ENCODE data around the gene VAMP3.

The VAMP3 gene

DNA sequence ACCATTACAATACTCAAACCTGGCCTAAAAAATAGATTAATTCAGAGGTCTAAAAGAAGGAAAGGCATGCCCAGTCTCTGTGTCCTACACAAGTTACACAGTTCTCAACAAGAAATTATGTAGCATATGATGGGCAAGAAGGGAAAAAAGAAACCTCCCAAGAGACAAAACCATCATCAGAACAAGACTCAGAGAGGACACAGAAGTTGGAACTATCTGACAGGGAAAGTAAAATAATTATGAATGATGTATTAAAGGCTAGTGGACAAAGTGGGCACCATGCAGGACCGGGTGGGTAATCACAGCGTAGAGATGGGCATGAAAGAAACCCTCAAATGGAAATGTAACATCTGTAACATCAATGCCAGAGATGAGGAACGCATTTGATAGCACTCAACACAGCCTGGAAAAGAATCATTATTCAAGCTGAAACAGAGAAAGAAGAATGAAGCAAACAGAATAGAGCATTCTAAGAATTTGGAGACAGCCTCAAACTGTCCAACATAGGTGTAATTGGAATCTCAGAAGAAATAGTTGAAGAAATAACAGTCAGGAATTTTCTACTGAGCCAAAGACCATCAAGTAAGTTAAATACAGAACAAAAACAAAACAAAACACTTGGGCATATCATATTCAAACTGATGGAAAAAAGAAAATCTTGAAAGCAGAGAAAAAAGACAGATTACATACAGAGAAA lies 42.7 kb downstream of the VAMP3 start:
- no peak for DNase-seq (ENCODE audit: low read depth, low spot score)

GRCh38 chr1:7821282-7821681 lies 50.2 kb downstream of the VAMP3 start:
- no peak for DNase-seq (ENCODE audit: low read depth, low spot score)

GRCh38 chr1:7824701-7825100 lies 53.6 kb downstream of the VAMP3 start:
- DNase-seq (ENCODE audit: low read depth, low spot score) = no peak

- DNase-seq (ENCODE audit: low read depth, low spot score) = no peak
These were observed 55.3 kb downstream of the VAMP3 start for GRCh38 chr1:7826363-7826762.

DNA sequence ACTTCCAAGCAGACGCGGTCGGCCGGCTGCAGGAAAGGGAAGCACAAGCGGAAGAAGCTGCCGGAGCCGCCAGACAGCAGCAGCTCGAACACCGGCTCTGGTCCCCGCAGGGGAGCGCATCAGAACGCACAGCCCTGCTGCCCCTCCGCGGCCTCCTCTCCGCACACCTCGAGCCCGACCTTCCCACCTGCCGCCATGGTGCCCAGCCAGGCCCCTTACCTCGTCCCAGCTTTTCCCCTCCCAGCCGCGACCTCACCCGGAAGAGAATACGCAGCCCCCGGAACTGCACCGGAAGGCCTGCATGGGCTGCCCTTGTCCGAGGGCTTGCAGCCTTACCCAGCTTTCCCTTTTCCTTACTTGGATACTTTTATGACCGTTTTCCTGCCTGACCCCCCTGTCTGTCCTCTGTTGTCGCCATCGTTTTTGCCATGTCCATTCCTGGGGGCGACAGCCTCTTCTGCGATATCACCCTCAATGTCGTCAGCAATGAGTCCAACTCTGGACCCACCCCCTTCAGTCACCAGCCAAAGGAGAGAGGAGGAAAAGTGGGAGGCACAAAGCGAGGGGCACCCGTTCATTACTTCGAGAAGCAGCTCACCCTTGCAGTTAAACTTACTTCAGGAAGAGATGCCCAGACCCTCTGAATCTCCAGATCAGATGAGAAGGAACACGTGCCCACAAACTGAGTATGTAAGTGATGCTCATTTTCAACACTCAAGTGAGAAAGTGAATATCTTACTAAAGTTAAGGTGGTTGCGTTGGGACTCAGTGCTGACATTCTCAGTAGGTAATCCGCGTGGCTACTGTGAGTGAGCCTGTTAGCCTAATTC lies 56.2 kb downstream of the VAMP3 start:
- no peak for DNase-seq (ENCODE audit: low read depth, low spot score)
